Fibroblast of villous mesenchyme (primary cell): ENCODE results near the gene HRH1. TPM values are rescaled to one million over a fixed set of nuclear protein-coding genes. Genes with fewer than 3 reads are reported as not detected.
A peak's percentile ranks its signal among the peaks of the same experiment; 100 is the strongest.

Experiments
- DNase-seq: peaks from one replicate; pipeline ENCODE4 v3.0.0-alpha.2; 2010; ENCODE audit warnings: low read depth
- H3K4me3 ChIP-seq: 2 replicates; pipeline ENCODE4 v1.5.1; 2011; ENCODE audit warnings: low read depth, mild to moderate bottlenecking, low read length
- total RNA-seq: library from RNA; depleted of rRNA; stranded (reverse); fragments of >200 nt; gene quantifications from 2 replicates; pipeline ENCODE4 v1.2.3, GENCODE V29; 2012
- TF ChIP-seq, protein P1 (sequence below): IDR thresholded peaks from 2 replicates; pipeline ENCODE4 v1.5.1; 2012; ENCODE audit warnings: low read depth, mild to moderate bottlenecking, low read length; ENCODE audit not compliant: insufficient read depth

Gene HRH1
- total RNA-seq, 1 donor = 26.8 TPM

DNA sequence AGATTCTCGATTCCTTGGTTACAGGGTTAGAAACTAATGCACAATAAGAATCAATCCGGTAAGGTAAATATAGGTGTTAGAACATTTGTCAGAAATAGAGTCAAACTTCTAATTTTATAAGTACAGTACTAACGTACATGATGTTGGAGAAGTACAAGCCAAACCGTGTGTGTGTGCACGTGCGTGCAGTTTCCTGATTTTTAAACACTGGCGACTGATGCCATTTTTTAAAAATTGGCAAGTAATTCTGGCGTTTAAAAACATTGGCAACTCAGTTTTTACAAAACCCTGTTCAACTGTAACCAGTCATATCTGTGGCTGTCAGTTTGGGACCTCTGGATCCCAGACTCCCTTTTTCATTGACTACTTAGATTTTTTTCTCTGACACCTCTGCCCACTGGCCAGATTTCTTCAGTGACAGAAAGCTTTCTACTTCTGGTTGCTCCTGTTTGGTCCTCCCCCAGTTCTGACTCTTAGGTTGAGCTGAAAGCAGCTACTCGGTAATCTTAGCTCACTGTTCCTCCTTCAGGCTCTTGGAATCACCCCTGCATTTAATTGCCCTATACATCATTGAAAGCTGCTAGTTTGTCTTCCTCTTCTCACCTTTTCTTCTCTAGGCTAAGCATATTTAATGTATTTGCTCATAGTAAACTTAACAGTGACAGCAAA, 118.7 kb downstream of the HRH1 start:
- DNase-seq = peak; percentile 17
- peak overlapping the region; percentile 93 for H3K4me3 ChIP-seq
- TF ChIP-seq, protein P1, sequence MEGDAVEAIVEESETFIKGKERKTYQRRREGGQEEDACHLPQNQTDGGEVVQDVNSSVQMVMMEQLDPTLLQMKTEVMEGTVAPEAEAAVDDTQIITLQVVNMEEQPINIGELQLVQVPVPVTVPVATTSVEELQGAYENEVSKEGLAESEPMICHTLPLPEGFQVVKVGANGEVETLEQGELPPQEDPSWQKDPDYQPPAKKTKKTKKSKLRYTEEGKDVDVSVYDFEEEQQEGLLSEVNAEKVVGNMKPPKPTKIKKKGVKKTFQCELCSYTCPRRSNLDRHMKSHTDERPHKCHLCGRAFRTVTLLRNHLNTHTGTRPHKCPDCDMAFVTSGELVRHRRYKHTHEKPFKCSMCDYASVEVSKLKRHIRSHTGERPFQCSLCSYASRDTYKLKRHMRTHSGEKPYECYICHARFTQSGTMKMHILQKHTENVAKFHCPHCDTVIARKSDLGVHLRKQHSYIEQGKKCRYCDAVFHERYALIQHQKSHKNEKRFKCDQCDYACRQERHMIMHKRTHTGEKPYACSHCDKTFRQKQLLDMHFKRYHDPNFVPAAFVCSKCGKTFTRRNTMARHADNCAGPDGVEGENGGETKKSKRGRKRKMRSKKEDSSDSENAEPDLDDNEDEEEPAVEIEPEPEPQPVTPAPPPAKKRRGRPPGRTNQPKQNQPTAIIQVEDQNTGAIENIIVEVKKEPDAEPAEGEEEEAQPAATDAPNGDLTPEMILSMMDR = no peak

DNA sequence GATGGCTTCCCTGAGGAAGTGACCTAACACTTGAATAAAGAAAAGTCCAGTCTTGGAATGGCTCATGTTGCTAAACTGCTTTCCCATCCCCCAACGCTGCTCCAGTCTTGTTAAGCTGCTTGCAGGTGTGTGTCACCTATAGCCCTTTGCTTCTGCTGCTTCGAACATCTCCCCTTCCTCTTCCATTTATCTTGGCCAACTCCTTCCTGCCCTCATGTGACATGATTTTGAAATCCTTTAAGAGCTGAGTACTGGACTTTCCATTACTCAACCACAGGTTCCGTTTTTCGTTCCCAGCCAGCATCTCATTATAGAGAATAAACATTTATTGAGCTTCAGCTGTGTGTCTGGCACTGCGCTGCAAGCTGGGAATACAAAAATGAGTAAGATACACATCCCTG, 119.6 kb downstream of the HRH1 start:
- DNase-seq = peak; percentile 58
- TF ChIP-seq, protein P1 = no peak
- no peak overlapping the region for H3K4me3 ChIP-seq

DNA sequence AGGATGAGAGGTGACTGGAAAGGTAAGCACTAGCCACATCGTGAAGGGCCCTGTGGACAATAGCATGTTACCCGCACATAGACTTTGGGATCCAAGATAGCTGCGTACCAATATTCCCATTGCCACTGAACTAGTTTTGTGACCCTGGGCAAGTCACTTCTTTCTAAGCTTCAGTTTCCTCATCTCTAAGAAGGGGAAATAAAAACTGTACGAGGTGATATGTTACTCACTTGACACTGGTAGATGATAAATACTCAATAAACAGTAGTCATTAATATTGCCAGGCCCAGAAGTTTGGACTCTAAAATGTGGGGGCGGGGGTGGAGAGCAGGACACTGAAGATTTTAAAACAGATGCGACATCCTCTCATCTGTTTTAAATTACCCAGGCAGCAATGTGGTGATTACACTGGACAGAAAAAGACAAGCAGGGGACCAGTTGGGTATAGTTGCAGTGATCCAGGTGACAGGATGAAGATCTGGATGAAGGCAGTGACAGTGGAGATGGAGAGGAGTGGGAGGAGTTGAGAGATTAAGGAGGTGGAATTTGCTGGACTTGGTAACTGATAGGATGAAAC, 120.4 kb downstream of the HRH1 start:
- no peak for DNase-seq
- no peak overlapping the region for H3K4me3 ChIP-seq
- TF ChIP-seq, protein P1 = no peak

DNA sequence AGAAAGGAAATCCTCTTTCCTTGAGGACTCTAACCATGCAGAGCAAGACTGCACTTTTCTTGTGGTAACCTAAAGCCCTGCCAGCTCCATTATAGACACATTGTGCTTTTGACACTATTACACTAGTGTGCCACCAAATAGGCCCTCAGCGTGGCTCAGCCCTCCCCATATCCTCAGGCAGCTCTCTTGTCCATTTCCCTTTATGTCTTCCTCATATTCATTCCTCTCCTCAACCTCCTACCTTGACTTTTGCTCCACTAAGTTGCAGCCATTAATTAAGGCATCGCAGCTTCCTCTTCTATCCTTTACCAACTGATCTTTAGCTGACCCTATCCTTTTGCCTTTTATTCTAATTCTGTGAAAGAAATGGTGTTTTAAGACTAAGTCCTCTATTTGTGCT, 121.6 kb downstream of the HRH1 start:
- TF ChIP-seq, protein P1 = no peak
- H3K4me3 ChIP-seq = no peak overlapping the region
- DNase-seq = no peak

DNA sequence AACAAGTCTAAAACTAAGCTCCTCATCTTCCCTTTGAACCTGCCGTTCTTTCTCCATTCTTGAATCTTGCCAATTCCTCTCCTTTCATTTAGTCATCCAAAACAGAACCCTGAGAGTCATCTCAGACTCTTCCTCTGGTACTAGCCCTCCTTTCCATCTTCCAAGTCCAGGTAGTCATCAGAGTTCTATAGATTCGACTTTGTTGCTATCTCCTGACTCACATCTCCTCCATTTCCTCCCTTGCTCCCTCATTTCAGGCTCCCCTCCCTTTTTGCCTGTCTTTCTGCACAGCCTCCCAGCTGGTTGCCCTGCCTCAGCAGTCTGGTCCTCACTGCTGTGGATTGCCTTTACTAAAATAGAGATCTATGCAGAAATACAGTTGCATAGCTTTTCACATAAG, 122.6 kb downstream of the HRH1 start:
- no peak for DNase-seq
- TF ChIP-seq, protein P1 = no peak
- H3K4me3 ChIP-seq = no peak overlapping the region

DNA sequence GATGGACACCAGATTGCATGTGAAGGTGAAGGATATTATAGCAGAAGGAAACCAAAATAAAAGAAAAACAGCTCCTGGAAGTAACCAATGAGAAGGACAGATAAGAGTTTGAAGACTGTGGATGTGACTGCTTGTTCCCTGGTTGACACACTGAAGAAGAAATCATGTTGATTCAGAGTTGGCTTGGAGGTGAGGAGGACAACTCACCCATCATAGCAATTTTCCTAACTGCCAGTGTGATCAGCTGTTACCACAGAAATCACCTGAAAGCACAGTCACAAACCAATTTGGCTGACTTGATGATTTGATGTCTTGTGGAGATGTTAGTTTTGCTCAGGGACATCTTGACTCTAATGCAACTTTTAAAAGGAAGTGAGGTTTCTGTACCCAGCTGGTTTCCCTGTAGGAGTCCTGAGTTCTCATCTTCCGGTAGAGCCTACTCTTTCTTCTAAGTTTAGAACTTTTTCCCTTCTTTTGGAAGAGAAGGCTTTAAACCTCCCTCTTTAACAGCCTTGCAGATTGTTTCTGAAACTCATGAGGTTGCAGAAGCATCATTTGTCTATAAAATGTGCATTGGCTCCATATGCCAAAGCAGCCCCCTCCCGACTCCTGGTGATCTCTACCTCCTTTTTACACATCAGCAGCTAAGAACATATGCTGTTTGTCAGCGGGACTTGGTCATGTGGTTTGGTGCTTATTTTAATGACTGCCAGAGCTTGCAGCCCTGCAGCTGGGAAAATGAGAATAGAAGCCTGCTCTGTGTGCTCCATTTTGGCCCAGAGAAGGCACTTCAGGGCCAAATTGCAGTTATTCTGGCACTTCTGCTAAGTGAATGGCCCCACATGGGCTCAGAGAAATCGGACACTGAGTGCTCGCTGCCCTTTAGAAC, 128.2 kb downstream of the HRH1 start:
- peak; percentile 72 for DNase-seq
- TF ChIP-seq, protein P1 = no peak
- H3K4me3 ChIP-seq = no peak overlapping the region
